ENCODE measurements around the gene EIPR1. TPM values are rescaled to one million over a fixed set of nuclear protein-coding genes. Genes with fewer than 3 reads are reported as not detected.

Gene EIPR1
- total RNA-seq, 1 experiment from 2014 or later, result 77.2 TPM

- DNase-seq (ENCODE audit: low read depth), result no peak
Measured at GRCh38 chr2:3267869-3268704, 109.5 kb downstream of the EIPR1 start.

DNA sequence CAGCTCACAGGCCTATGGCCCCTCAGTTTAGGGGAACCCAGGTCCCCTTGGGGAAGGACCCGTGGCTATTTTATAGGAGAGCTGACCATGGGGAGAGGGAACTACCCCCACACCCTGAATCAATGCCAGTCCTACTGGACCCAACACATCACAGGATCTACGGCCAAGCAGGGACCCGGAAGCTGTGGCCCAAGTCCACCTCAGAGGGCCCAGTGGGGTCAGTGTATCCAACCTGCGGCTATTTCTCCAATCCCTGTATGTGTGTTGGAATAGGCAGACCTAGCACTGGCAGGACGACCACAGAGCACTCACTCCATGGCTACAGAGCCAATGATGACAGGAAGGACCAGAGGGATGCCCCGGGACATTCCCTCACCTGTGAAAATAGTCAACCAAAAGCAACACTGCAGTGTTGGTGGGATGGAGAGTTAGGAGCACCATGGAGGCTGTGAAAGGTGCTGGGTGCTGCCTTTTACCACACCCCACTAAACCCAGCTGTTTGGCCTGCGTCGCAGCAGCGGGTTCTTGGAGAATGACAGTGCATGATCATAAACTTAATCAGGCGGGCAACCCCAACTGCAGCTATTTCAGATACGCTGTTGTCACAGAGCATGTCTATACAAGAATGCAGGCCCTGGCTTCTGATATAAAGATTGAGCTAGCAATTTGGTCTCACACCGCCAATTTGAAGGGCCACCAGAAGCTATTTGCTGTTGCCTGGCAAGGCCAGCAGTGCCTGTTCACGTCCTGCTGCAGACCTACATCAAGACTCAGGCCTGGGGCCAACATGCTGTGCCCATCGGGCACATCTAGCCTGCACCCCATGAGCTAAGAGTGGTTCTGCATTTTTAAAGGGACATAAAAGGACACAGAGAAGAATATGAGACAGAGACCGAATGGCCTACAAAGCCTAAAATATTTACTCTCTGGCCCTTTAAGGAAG, 110.4 kb downstream of the EIPR1 start:
- in situ Hi-C loops (cut with HindIII; ENCODE audit: low pct_unique_long_range_greater_than_20kb, low sequenced_read_pairs), result no loop called here
- DNase-seq (ENCODE audit: low read depth), result no peak

More at GRCh38 chr2:3267869-3268704, 109.5 kb downstream of the EIPR1 start:
- in situ Hi-C loops (cut with HindIII; ENCODE audit: low pct_unique_long_range_greater_than_20kb, low sequenced_read_pairs), result no loop called here

GRCh38 chr2:3265981-3266924, 111.4 kb downstream of the EIPR1 start:
- no peak for DNase-seq (ENCODE audit: low read depth)
- in situ Hi-C loops (cut with HindIII; ENCODE audit: low pct_unique_long_range_greater_than_20kb, low sequenced_read_pairs), result no loop called here

- in situ Hi-C loops (cut with HindIII; ENCODE audit: low pct_unique_long_range_greater_than_20kb, low sequenced_read_pairs), result no loop called here
- DNase-seq (ENCODE audit: low read depth), result no peak
Measured at GRCh38 chr2:3265471-3265870, 112.1 kb downstream of the EIPR1 start.

DNA sequence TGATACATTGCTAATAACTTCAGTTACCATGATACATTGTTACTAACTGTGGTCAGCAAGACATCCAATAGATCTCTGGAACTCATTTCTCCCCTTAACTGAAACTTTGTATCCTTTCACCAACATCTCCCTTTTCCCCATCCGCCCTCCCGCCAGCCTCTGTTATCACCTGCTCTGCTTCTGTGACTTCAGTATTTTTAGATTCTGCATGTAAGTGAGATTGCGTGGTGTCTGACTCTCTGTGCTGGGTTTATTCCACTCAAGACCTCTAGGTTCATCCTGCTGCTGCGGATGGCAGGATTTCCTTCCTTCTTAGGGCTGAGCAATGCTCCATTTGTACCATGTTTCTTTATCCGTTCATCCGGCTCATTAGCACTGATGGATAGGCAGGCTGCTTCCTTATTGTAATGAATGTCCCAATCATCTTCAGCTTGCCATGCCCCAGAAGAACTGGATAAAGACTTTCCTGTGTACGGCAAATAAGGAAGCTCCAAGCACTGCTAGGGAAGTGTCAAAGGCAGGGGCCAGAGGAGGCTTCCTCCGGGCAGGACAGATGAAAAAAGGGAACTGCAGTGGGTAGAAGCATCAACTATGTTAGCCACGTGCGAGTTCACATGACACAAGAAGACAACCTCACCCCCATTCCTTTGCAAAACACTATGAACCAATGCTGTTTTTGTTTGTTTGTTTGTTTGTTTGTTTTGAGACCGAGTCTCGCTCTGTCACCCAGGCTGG, 113.4 kb downstream of the EIPR1 start:
- in situ Hi-C loops (cut with HindIII; ENCODE audit: low pct_unique_long_range_greater_than_20kb, low sequenced_read_pairs), result no loop called here
- DNase-seq (ENCODE audit: low read depth), result no peak

GRCh38 chr2:3263487-3263886, 114.1 kb downstream of the EIPR1 start:
- in situ Hi-C loops (cut with HindIII; ENCODE audit: low pct_unique_long_range_greater_than_20kb, low sequenced_read_pairs), result no loop called here
- DNase-seq (ENCODE audit: low read depth), result no peak

DNA sequence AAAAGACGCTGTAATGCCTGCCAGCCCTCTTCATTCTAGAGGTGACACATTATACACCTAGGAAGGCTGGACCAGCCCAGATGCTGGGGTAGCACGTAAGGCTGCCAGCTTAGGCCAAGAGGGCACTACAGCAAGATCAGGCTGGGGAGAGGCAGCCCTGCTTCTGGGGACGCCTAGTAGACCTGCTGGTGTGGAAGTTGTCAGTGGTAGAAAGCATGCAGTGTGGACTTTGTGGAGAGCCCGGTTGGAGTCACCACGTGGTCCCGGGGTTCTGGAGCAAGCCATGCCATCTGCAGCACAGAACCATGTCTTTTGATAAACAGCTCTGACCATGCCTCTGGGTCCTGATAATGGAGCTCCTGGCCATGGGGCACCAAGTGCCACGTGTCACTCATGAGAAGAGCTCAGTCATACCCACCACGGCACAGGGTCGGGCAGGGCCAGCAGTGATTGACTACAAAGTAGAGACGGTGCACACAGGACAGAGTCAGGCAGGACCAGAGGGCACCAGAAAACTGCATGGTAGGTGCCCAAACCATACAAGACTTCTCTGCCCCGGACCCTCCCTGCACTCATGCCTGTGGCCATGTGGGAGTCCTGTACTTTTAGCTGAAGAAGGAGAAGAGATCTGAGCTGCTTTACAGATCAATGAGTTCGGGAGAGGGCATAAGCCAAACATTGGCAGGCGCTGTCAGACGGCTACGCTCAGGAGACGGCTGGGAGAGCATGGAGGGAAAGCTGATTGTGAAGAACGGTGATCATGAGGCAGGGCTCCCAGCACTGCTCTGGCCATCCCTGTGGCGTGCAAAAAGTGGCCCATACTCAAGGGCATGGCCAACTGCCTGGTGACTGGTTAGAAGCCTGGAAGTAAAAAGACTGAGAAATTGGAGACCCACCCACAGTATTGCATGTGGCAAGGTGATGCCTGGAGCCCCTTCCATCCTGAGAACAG, 114.9 kb downstream of the EIPR1 start:
- in situ Hi-C loops (cut with HindIII; ENCODE audit: low pct_unique_long_range_greater_than_20kb, low sequenced_read_pairs), result no loop called here
- no peak for DNase-seq (ENCODE audit: low read depth)

- DNase-seq (ENCODE audit: low read depth), result no peak
- in situ Hi-C loops (cut with HindIII; ENCODE audit: low pct_unique_long_range_greater_than_20kb, low sequenced_read_pairs), result no loop called here
Measured at GRCh38 chr2:3261511-3261910, 116.1 kb downstream of the EIPR1 start.

GRCh38 chr2:3260959-3261358, 116.7 kb downstream of the EIPR1 start:
- DNase-seq (ENCODE audit: low read depth), result no peak
- in situ Hi-C loops (cut with HindIII; ENCODE audit: low pct_unique_long_range_greater_than_20kb, low sequenced_read_pairs), result no loop called here

- DNase-seq (ENCODE audit: low read depth), result no peak
Measured at GRCh38 chr2:3257826-3258225, 119.8 kb downstream of the EIPR1 start.

DNA sequence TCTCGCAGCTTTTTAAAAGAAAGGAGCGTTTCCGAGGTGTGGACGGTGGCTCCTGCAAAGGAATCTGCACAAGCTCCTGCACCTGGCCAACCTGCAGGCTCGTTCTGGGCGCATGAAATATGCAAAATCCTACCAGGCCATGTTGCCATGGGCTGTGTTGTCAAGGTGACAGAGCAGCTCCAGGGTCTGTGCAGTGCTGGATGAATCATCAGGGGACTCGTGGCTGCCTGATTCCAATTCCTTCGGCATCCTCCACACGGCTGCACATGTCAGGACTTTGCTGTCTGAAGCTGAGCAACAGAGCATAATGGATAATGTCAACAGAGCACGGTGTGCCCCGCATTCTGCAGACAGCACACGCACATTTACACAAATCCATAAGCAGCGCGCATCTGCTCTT, 120.5 kb downstream of the EIPR1 start:
- in situ Hi-C loops (cut with HindIII; ENCODE audit: low pct_unique_long_range_greater_than_20kb, low sequenced_read_pairs), result no loop called here
- peak; percentile 23 for DNase-seq (ENCODE audit: low read depth)

More at GRCh38 chr2:3257826-3258225, 119.8 kb downstream of the EIPR1 start:
- in situ Hi-C loops (cut with HindIII; ENCODE audit: low pct_unique_long_range_greater_than_20kb, low sequenced_read_pairs), result no loop called here

GRCh38 chr2:3256605-3257004, 121.0 kb downstream of the EIPR1 start:
- in situ Hi-C loops (cut with HindIII; ENCODE audit: low pct_unique_long_range_greater_than_20kb, low sequenced_read_pairs), result no loop called here

GRCh38 chr2:3256157-3256556, 121.5 kb downstream of the EIPR1 start:
- no peak for DNase-seq (ENCODE audit: low read depth)
- in situ Hi-C loops (cut with HindIII; ENCODE audit: low pct_unique_long_range_greater_than_20kb, low sequenced_read_pairs), result no loop called here

More at GRCh38 chr2:3256605-3257004, 121.0 kb downstream of the EIPR1 start:
- DNase-seq (ENCODE audit: low read depth), result no peak

- in situ Hi-C loops (cut with HindIII; ENCODE audit: low pct_unique_long_range_greater_than_20kb, low sequenced_read_pairs), result no loop called here
- DNase-seq (ENCODE audit: low read depth), result peak; percentile 18
Measured at GRCh38 chr2:3254442-3254941, 123.1 kb downstream of the EIPR1 start.

- in situ Hi-C loops (cut with HindIII; ENCODE audit: low pct_unique_long_range_greater_than_20kb, low sequenced_read_pairs), result no loop called here
- DNase-seq (ENCODE audit: low read depth), result no peak
Measured at GRCh38 chr2:3253913-3254441, 123.6 kb downstream of the EIPR1 start.

DNA sequence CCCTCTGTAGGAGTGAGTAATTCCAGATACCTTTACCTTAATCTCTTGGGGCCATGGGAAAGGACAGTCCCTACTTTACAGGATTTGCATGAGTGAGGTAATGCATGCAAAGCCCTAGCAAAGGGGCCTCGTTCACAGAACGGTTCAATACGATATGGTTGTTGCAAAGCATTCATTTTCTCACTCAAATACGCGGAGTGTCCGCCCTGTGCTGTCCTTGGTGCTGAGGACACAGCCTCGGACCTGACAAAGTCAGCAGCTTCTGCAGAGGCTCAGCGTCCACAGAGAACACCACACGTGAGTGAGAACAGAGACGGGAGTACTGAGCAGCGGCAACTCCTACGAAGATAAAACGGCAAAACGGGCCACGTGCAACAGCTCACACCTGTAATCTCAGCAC, 125.7 kb downstream of the EIPR1 start:
- DNase-seq (ENCODE audit: low read depth), result no peak
- in situ Hi-C loops (cut with HindIII; ENCODE audit: low pct_unique_long_range_greater_than_20kb, low sequenced_read_pairs), result no loop called here

All from Caki2 (cell line).